GM10266 (cell line): ENCODE measurements around the gene TMEM114.

Experiments
- DNase-seq: peaks from one replicate; pipeline ENCODE4 v3.0.0; 2012; ENCODE audit errors: extremely low spot score
- TF ChIP-seq, protein P1 (sequence below): IDR thresholded peaks from 2 replicates; pipeline ENCODE4 v1.5.1; 2012; ENCODE audit warnings: mild to moderate bottlenecking, low read depth; ENCODE audit not compliant: control insufficient read depth, insufficient read depth; ENCODE audit errors: missing control alignments

Gene TMEM114

DNA sequence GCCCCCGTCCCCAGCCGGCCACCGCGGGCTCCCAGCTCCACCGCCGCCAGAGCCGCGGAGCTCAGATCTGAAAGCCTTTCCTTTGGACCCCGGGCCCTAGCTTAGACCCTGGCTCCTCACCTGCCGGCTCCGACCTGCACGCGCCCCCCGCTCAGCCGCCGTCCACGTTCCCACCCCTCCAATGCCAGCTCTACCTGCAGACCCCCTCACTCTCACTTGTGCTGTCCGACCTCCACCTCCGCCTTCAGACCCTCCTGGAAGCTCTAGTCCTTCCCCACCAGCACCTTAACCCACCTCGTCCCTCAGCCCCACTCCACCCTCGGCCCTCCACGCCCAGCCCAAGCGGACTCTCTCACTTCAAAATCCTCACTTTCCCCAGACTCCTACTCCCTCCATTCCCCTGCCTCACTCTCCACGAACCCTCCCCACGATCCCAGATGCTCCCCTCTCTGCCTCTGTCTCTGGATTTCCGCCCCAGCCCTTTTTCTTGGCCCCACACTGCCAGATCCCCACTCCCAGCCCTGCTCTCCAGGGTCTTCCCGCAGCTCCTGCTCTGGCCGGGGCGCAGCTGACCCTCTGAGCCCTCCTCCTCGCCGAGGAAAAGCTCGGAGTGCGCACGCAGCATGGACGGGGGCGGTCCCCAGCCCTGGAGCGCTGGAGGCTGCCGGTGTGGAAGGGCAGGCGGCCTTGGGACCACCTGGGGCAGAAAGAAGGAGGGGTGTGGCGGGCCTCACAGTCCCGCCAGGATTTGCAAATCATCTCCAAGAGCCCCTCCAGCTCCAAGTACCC lies at the start of gene TMEM114:
Gene TMEM114 (minus strand): TSS at position 612 of the 789 bp plus-strand sequence. CDS start 673 bp downstream, outside the sequence.
- no peak for DNase-seq
- TF ChIP-seq, protein P1, sequence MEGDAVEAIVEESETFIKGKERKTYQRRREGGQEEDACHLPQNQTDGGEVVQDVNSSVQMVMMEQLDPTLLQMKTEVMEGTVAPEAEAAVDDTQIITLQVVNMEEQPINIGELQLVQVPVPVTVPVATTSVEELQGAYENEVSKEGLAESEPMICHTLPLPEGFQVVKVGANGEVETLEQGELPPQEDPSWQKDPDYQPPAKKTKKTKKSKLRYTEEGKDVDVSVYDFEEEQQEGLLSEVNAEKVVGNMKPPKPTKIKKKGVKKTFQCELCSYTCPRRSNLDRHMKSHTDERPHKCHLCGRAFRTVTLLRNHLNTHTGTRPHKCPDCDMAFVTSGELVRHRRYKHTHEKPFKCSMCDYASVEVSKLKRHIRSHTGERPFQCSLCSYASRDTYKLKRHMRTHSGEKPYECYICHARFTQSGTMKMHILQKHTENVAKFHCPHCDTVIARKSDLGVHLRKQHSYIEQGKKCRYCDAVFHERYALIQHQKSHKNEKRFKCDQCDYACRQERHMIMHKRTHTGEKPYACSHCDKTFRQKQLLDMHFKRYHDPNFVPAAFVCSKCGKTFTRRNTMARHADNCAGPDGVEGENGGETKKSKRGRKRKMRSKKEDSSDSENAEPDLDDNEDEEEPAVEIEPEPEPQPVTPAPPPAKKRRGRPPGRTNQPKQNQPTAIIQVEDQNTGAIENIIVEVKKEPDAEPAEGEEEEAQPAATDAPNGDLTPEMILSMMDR, result no peak

DNA sequence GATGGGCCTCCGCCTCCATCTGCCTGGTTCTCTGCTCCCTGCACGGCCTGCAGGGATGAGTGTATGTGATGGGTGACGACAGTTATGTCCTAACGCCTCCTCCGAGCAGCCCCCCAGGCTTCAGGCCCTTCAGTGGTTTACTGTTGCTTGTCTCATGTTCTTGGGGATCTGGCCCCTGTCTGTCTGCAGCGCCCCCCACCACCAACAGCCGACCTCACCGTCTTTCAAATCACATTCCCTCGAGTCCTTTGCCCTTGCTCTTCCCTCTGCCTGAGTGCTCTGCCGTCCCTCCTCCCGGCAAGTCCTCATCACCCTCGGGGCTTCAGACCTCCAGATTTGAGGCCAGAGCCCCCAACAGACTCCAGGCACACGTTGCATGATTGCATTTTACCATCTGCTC lies 49.4 kb upstream of the TMEM114 start:
- DNase-seq, result no peak
- TF ChIP-seq, protein P1, result no peak

DNA sequence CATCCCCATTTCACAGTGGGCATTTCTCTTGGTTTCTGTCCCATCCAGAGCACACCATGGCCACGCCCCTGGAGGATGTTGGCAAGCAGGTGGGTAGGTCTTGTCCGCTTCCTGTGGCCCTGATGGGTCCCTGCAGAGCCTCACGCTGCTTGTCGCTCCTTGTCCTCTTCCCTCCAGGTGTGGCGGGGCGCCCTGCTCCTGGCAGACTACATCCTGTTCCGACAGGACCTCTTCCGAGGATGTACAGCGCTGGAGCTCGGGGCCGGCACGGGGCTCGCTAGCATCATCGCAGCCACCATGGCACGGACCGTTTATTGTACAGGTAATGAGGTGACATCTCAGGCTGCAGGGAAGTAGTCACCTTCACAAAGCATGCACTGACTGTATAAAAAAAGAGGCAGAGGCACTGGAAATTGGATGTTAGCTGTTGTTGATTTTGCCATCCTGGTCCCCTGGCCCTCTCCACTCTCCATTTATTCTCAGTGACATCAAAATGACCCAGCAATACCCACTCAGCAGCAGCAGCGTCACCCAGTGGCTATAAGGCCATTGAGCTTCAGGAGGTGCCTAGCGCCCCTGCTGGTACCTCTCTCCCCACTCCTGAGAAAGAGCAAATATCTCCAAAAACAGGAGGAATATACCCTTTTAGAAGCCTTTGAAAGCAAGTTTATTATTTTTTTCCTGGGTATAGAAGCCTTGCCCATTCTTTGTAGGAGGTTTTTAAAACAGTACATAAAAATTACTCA lies 44.9 kb upstream of the TMEM114 start:
- TF ChIP-seq, protein P1, result no peak
- DNase-seq, result no peak

DNA sequence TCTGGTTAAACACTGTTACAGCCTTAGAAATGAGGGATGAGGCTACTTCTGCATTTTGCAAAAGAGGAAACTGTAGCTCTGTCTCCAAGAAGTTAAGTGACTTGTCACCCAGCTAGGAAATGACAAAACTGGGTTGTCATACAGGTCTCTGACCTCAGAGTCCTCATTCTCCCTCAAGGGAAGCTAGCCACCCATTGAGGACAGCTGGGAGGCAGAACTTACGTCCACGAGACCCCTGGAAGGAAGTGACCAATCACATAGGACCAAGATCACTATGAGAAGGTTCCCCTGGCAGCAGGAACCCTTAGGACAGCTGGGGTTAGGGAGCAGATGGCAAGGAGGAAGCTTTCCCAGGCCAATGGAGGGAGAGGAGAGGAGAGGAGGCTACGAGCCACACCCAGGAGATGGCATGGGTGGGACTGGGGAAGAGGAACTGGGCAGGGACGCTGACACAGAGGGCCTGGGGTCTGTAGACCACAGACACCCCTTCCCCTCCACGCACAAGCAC lies 42.4 kb upstream of the TMEM114 start:
- TF ChIP-seq, protein P1, result no peak
- no peak for DNase-seq

DNA sequence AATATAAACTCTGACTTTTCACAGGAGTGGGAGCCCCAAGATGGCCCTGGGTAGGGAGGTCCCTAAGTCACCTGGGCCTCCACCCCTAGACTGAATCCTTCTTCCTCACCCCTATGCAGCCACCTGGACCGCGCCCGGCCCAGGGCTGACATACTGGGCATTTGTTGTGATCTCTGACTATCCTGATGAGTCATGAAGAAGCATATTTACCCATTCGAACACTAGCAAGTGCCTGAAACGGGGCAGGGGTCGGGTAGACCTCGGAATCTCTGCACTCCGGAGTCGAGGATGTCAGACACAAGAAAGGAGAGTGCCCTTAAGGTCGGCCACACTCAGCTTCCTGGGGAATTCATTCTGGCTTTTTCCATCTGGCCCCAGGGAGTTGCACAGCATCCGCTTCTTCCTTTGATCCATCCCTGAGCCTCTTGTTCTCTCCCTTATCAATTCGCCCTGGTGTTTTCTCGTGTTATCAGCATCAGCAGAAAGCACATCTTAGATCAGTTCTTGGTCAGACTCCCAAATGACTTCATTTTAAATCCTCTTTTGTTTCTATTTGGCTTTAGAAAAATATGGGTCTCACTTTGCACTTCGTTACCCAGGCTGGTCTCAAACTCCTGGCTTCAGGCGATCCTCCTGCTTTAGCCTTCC lies 41.6 kb upstream of the TMEM114 start:
- TF ChIP-seq, protein P1, result no peak

DNA sequence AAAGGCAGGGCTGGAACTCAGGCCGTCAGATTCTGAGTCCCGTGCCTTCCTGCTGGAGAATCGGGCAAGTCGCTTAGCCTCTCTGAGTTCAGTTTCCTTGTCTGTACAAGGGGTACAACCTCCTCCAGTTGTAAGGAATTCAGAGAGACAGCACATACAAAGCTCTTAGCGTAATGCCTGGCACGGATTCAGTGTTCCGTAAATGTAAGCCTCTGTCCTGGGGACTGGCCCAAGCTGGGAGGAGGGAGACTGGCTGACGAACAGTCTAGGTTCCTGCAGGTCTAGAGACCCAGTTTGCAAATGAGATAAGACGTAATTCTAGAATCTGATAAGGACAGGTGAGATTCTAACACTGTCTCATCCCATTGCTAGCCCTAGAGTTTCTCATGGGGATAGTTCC lies 41.1 kb upstream of the TMEM114 start:
- TF ChIP-seq, protein P1, result no peak
- DNase-seq, result no peak

More for the DNA sequence above, 41.6 kb upstream of the TMEM114 start:
- no peak for DNase-seq
